ENCODE results near the gene EPN2.
A peak's percentile ranks its signal among the peaks of the same experiment; 100 is the strongest.

GRCh38 chr17:19362277-19363113 lies 125.3 kb downstream of the EPN2 start, which contains the start of gene B9D1:
- peak; percentile 97 for TF ChIP-seq CTCF (conservative IDR thresholded peaks at IDR 0.05; ENCODE audit: low read length)
- TF ChIP-seq EZH2phosphoT487 (IDR thresholded peaks at IDR 0.05; ENCODE audit: borderline replicate concordance, low read depth, low read length) = no peak

Measured in OCI-LY7 (cell line).